COLO829 (cell line): ENCODE results near the gene UVSSA.
"Not testable (repeated sequence)": the region's sequence is repeated elsewhere in the genome, so short reads cannot be mapped to it uniquely, and the experiment has no call there.

ENCODE experiments used
- DNase-seq: peaks from one replicate; pipeline ENCODE4 v3.0.0; 2012; ENCODE audit warnings: low spot score

UVSSA gene

GRCh38 chr4:1377606-1378261 lies 30.7 kb downstream of the UVSSA start:
- no peak for DNase-seq

- no peak for DNase-seq
These were observed 31.7 kb downstream of the UVSSA start for GRCh38 chr4:1378559-1379231.

GRCh38 chr4:1379351-1379781 lies 32.4 kb downstream of the UVSSA start:
- no peak for DNase-seq

- no peak for DNase-seq
These were observed 32.9 kb downstream of the UVSSA start for GRCh38 chr4:1379801-1380331.

GRCh38 chr4:1380368-1381151 lies 33.6 kb downstream of the UVSSA start:
- no peak for DNase-seq

- DNase-seq, result no peak
These were observed 34.2 kb downstream of the UVSSA start for GRCh38 chr4:1381181-1381621.

GRCh38 chr4:1381944-1382541 lies 35.0 kb downstream of the UVSSA start:
- DNase-seq, result no peak

- DNase-seq, result no peak
These were observed 36.0 kb downstream of the UVSSA start for GRCh38 chr4:1382776-1383727.

GRCh38 chr4:1383728-1384591 lies 37.0 kb downstream of the UVSSA start:
- no peak for DNase-seq

- no peak for DNase-seq
These were observed 37.8 kb downstream of the UVSSA start for GRCh38 chr4:1384675-1385372.

- no peak for DNase-seq
These were observed 38.6 kb downstream of the UVSSA start for GRCh38 chr4:1385373-1386340.

- not testable (repeated sequence) for DNase-seq
These were observed 46.4 kb downstream of the UVSSA start for GRCh38 chr4:1393363-1393762.

- no peak for DNase-seq
These were observed 46.9 kb downstream of the UVSSA start for GRCh38 chr4:1393866-1394265.

- DNase-seq, result not testable (repeated sequence)
These were observed 47.8 kb downstream of the UVSSA start for GRCh38 chr4:1394554-1395388.

GRCh38 chr4:1395389-1395820 lies 48.4 kb downstream of the UVSSA start:
- DNase-seq, result not testable (repeated sequence)

GRCh38 chr4:1395941-1396805 lies 49.2 kb downstream of the UVSSA start:
- no peak for DNase-seq
